ENCODE data around the gene ADGRG6. TPM values are rescaled to one million over a fixed set of nuclear protein-coding genes. Genes with fewer than 3 reads are reported as not detected.

The ADGRG6 gene
- total RNA-seq (2021): 24.0 and 30.3 TPM in 2 replicates
- percentile 76 among the genes with signal in this experiment for Bru-seq, nascent RNA
- BruChase-seq, experiment 1, labeled RNA remaining after a 2-hour chase: percentile 74 among the genes with signal in this experiment
- percentile 74 among the genes with signal in this experiment for BruChase-seq, experiment 2, labeled RNA remaining after a 6-hour chase
- long read RNA-seq, full-length matches to known transcripts: 2 of 11 reads
- long read RNA-seq, partial matches to known transcripts: 0 of 11 reads
- long read RNA-seq, other reads (novel, unspliced or antisense): 9 of 11 reads

DNA sequence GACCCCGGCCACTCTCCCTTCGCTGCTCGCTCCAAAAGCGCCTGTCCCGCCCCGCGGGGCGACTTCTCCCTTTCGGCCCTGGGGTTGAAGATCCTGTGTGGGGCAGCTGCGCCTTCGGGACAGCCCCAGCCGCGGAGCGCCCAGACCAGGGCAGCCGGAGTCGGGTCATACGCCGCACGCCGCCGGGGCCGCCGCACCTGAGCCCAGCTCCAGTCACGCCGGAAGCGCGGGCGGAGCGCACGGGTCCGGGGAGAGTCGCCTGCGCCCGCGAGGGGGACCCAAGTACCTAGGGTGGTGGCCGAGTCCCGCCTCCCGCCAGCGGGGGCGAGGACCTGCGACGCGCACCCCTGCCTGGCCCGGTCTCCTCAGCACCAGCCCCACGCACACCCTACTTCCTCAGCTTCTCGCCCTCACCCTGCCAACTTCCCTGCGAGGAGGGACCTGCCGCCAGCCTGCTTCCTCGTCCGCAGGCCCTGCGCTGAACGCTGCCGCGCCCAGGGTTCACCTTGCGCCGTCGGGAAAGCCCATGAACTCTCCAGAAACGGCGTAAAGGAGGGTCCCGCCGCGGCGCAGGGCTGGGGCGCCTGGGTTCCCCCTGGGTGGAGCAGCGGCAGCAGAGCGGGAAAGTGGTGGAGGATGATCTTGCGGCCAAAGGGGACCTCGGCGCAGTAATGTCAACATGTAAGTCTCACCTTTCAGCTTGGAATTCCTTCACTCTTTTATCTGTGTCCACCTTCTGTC is at the start of gene ADGRG6:
ADGRG6 (plus strand) TSS at position 357 of the 741 bp plus-strand sequence; CDS start at position 680, 323 bp downstream.
- intact Hi-C loops (cut with micrococcal nuclease; ENCODE audit: unreplicated experiment): loop anchor here (1.0 to 5.0 kb wide), 3 partner anchors 76 to 155 kb away; partner anchors contain the start of genes NMBR and VTA1
- Histone ChIP-seq H3F3A (ENCODE audit: insufficient read depth, low read depth) (peaks cover 26% of the 10 kb centered on the region), H4K20me1 (ENCODE audit: insufficient read depth) (no peaks in the 10 kb centered on the region), H3K4me3 (peak within 1 kb of the TSS; percentile 88), H2AFZ (peak within 1 kb of the TSS; percentile 89), H3K9me3 (ENCODE audit: insufficient read depth, low read depth) (peaks cover 6% of the 10 kb centered on the region; the same call in 1 of the 2 replicates), H3K4me2 (peak within 1 kb of the TSS; percentile 85), H3K4me1 (replicated peaks; ENCODE audit: insufficient read depth) (peaks cover 41% of the 10 kb centered on the region), H3K9me2 (ENCODE audit: insufficient read depth) (no peaks in the 10 kb centered on the region), H3K79me2 (ENCODE audit: low read depth) (peaks cover 21% of the 10 kb centered on the region; the same call in 1 of the 2 replicates), H3K36me3 (ENCODE audit: low read depth) (no peaks in the 10 kb centered on the region), H3K27ac (peak within 1 kb of the TSS; percentile 78), H3K27me3 (ENCODE audit: insufficient read depth, low read depth) (no peaks in the 10 kb centered on the region)
- TF ChIP-seq, protein P1, sequence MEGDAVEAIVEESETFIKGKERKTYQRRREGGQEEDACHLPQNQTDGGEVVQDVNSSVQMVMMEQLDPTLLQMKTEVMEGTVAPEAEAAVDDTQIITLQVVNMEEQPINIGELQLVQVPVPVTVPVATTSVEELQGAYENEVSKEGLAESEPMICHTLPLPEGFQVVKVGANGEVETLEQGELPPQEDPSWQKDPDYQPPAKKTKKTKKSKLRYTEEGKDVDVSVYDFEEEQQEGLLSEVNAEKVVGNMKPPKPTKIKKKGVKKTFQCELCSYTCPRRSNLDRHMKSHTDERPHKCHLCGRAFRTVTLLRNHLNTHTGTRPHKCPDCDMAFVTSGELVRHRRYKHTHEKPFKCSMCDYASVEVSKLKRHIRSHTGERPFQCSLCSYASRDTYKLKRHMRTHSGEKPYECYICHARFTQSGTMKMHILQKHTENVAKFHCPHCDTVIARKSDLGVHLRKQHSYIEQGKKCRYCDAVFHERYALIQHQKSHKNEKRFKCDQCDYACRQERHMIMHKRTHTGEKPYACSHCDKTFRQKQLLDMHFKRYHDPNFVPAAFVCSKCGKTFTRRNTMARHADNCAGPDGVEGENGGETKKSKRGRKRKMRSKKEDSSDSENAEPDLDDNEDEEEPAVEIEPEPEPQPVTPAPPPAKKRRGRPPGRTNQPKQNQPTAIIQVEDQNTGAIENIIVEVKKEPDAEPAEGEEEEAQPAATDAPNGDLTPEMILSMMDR (conservative IDR thresholded peaks at IDR 0.05): no peak
- TF ChIP-seq EZH2 (IDR thresholded peaks at IDR 0.05; ENCODE audit: low read depth): no peak
- CTCF ChIA-PET: interaction anchor here (0.5 to 0.6 kb wide), 2 partner anchors 22 to 174 kb away, joined by 3 read pairs; no protein-coding TSS in a partner anchor
- POLR2A ChIA-PET (ENCODE audit: unreplicated experiment): no interaction called here
- peak; percentile 61 for DNase-seq
- no TSS peak for BruUV-seq (replicated peaks)

DNA sequence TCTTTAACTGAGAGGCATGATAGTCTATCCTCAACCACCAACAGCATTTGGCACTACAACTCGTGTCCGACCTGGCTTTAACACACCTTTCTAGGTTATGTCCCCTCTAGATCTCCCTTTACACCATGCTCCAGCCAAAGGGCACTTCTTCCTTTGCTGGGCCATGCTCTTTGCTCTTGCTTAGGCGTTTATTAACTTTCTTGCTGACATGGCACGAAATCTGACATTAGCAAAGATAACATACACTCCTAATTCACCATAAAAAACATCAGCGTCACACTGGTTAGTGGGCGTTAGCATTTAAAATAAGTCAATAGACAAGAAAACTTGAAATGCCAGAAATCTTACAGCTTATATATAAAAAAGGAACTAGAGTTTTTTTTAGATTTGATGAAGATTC is 47.3 kb upstream of the ADGRG6 start:
- no peak overlapping the region for H3K4me2 ChIP-seq
- TF ChIP-seq, protein P1 (conservative IDR thresholded peaks at IDR 0.05): no peak
- no peak for TF ChIP-seq EZH2 (IDR thresholded peaks at IDR 0.05; ENCODE audit: low read depth)

DNA sequence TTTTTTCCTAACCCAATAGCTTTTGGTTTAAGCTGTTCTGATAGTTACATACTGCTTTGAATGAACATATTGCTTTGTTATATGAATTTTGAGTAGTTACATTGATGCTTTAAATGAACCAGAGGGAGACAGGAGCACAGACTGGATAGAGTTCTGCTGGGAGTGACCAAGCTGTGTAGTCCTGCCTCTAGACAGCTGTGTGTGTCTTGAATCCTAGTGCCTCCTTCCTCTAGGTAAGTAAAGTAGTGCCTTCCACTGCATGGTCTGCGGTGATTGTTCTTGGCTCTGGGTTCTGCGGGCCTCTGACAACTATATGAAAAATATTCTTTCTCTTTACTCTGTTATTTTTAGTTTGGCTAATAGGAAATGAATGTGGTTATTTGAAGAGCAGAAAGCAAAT is 46.0 kb upstream of the ADGRG6 start:
- ChIA-PET POLR2A (ENCODE audit: unreplicated experiment) (no interaction called here), CTCF (interaction anchor here (0.6 kb wide), 1 partner anchor 45 kb away, joined by 3 read pairs; no protein-coding TSS in a partner anchor)
- H3K27ac ChIP-seq: no peak overlapping the region
- no peaks in the 10 kb centered on the region; the same call in 1 of the 2 replicates for H3K9me3 ChIP-seq (ENCODE audit: insufficient read depth, low read depth)
- no peak overlapping the region for H2AFZ ChIP-seq
- TF ChIP-seq EZH2 (IDR thresholded peaks at IDR 0.05; ENCODE audit: low read depth): no peak
- TF ChIP-seq, protein P1 (conservative IDR thresholded peaks at IDR 0.05): no peak
- no peaks in the 10 kb centered on the region for H3K4me1 ChIP-seq (replicated peaks; ENCODE audit: insufficient read depth)
- H3K4me3 ChIP-seq: no peak overlapping the region
- H3K27me3 ChIP-seq (ENCODE audit: insufficient read depth, low read depth): no peaks in the 10 kb centered on the region
- no peaks in the 10 kb centered on the region for H3K79me2 ChIP-seq (ENCODE audit: low read depth)
- H3K9me2 ChIP-seq (ENCODE audit: insufficient read depth): no peaks in the 10 kb centered on the region
- intact Hi-C loops (cut with micrococcal nuclease; ENCODE audit: unreplicated experiment): no loop called here
- DNase-seq: no peak
- no peaks in the 10 kb centered on the region for H3K36me3 ChIP-seq (ENCODE audit: low read depth)
- H3K4me2 ChIP-seq: no peak overlapping the region
- no TSS peak for BruUV-seq (replicated peaks)
- no peaks in the 10 kb centered on the region for H3F3A ChIP-seq (ENCODE audit: insufficient read depth, low read depth)
- no peaks in the 10 kb centered on the region for H4K20me1 ChIP-seq (ENCODE audit: insufficient read depth)

More for the DNA sequence above, 47.3 kb upstream of the ADGRG6 start:
- Histone ChIP-seq H3K27ac (no peak overlapping the region), H3K79me2 (ENCODE audit: low read depth) (no peaks in the 10 kb centered on the region), H2AFZ (no peak overlapping the region), H3K27me3 (ENCODE audit: insufficient read depth, low read depth) (no peaks in the 10 kb centered on the region), H3K36me3 (ENCODE audit: low read depth) (no peaks in the 10 kb centered on the region), H3K4me3 (no peak overlapping the region), H3K9me3 (ENCODE audit: insufficient read depth, low read depth) (no peaks in the 10 kb centered on the region; the same call in 1 of the 2 replicates), H4K20me1 (ENCODE audit: insufficient read depth) (no peaks in the 10 kb centered on the region), H3K9me2 (ENCODE audit: insufficient read depth) (no peaks in the 10 kb centered on the region), H3F3A (ENCODE audit: insufficient read depth, low read depth) (no peaks in the 10 kb centered on the region), H3K4me1 (replicated peaks; ENCODE audit: insufficient read depth) (no peaks in the 10 kb centered on the region)
- ChIA-PET CTCF (interaction anchor here (0.8 kb wide), 1 partner anchor 14 kb away, joined by 4 read pairs; no protein-coding TSS in a partner anchor), POLR2A (ENCODE audit: unreplicated experiment) (no interaction called here)
- no peak for DNase-seq
- intact Hi-C loops (cut with micrococcal nuclease; ENCODE audit: unreplicated experiment): no loop called here
- BruUV-seq (replicated peaks): no TSS peak
